Measurements from ENCODE around the gene DHX8. TPM values are rescaled to one million over a fixed set of nuclear protein-coding genes. Genes with fewer than 3 reads are reported as not detected.

Gene DHX8
- total RNA-seq (2022; extraction: Qiagen RNA extraction), result 37.1 to 48.1 TPM (median 44.7 TPM) in 5 replicates

DNA sequence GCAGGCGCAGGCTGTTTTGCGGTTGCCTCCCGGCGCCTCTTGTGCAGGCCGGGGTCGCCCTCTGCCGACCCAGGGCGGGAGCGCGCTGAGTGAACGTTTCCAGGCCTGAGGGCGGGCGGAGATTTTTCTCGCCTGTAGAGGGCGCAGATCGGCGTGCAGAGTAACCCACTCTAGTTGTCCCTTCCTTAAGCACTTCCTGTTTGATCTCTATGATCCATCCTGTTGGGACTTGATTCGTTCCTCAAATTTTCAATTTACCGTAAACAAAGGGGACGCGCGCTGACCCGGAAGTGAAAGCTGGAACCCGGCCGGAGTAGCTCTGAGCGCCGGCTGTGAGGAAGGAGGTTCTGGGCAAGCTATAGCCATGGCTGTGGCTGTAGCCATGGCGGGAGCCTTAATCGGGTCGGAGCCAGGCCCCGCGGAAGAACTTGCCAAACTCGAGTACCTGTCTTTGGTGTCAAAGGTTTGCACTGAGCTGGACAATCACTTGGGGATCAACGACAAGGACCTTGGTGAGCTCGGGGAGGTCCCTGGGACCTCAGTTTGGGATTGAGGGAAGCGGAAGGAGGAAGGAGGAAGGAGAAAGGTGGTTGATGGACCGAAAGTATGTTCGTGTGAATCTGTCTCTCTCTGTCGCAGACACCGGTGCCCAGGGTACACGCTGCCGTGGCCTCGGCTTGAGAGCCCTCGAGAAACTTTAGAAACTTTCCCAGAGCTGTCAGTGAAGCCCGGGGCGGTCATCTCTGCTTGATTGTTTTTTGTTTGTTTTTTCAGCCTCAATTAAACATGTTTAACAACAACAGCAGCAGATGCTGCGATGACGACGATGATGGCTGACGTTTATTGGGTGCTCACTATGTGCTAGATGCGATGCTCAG is at the start of gene DHX8:
DHX8 (plus strand) TSS at position 302 of the 878 bp plus-strand sequence; CDS start at position 365, 63 bp downstream.

DNA sequence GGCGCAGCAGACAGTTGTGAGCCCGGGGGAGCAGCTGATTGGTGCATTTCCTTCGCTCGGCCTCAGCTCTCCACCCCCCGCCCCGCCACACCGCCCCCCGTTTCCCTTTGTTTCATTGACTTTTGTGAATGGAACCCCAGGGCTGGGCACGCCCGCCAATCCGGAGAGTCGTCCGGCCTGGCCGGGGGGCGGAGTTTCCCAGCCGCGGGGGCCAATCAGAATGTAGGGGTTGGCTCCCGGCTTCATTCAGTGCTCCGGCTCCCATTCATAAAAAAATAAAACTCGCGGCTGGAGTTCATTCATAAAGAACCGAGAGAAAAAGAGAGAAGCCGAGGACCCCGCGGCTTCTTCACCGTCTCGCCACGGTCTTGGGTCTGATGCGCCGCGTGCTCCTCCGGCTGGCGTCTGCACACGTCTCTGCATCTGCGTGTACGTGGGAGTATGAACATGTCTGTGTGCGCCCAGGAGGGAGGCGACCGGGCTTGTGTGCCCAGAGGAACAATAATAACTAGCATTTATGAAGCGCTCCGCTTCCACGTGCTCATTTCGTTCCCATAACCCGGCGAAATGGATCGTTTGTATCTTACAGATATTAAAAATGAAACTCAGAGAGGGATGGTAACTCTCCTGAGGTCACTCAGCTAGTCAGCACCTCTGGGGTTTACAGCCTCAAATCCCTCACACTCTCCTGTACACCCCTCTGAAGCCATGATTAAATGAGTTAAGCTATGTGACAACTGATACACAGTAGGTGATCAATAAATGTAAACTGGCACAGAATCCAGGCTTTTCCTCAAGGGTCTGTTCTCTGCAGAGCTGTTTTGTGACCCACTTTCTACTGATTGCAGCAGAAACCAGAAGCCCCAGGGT is 62.8 kb downstream of the DHX8 start, which contains the start of gene ETV4:
ETV4 (minus strand) TSS at position 22 of the 870 bp plus-strand sequence. CDS start 723 bp downstream, outside the sequence.

Other genes with a start within 250 kb of the DHX8 start
- not detected in 5 replicates for gene RNU2-1, start 250.0 kb upstream of the DHX8 start, total RNA-seq (2022; extraction: Qiagen RNA extraction)
- gene ARL4D, start 85.0 kb upstream of the DHX8 start, total RNA-seq (2022; extraction: Qiagen RNA extraction), result 19.0 to 28.9 TPM (median 24.5 TPM) in 5 replicates
- gene ETV4, start 62.4 kb downstream of the DHX8 start, total RNA-seq (2022; extraction: Qiagen RNA extraction), result 53.6 to 68.6 TPM (median 65.1 TPM) in 5 replicates
- not detected in 5 replicates for gene MEOX1, start 177.9 kb downstream of the DHX8 start, total RNA-seq (2022; extraction: Qiagen RNA extraction)